ENCODE data around the gene PRELID2. TPM values are rescaled to one million over a fixed set of nuclear protein-coding genes. Genes with fewer than 3 reads are reported as not detected.

The PRELID2 gene
- total RNA-seq (2022; extraction: Qiagen RNA extraction; ENCODE audit: low read depth), result 5.4 to 9.8 TPM (median 8.8 TPM) in 5 replicates

GRCh38 chr5:145834917-145835847 is at the start of gene PRELID2:
Gene PRELID2, minus strand, starts transcription at chr5:145835342. Its CDS starts 91 bp downstream, at chr5:145835251.

GRCh38 chr5:145872914-145873313 is 37.8 kb upstream of the PRELID2 start, which contains the start of gene GRXCR2:
Gene GRXCR2, minus strand, starts transcription at chr5:145873014. Its CDS starts 46 bp downstream, at chr5:145872968.

Other genes with a start within 250 kb of the PRELID2 start
- gene GRXCR2, start 37.7 kb upstream of the PRELID2 start, total RNA-seq (2022; extraction: Qiagen RNA extraction; ENCODE audit: low read depth), result not detected in 5 replicates
- 2.5 to 3.7 TPM (median 3.3 TPM) in 5 replicates for gene SH3RF2, start 101.2 kb upstream of the PRELID2 start, total RNA-seq (2022; extraction: Qiagen RNA extraction; ENCODE audit: low read depth)

Measured in A549 treated with DMSO at 1 μM for 4 hours (cell line).